ENCODE results near the gene APBB2.

APBB2 gene

GRCh38 chr4:41214136-41214824, at the start of gene APBB2:
TSS of gene APBB2 (minus strand) at chr4:41214542. CDS start at chr4:41033254, 181,288 bp downstream.
- no peak for DNase-seq (ENCODE audit: low read depth)

DNA sequence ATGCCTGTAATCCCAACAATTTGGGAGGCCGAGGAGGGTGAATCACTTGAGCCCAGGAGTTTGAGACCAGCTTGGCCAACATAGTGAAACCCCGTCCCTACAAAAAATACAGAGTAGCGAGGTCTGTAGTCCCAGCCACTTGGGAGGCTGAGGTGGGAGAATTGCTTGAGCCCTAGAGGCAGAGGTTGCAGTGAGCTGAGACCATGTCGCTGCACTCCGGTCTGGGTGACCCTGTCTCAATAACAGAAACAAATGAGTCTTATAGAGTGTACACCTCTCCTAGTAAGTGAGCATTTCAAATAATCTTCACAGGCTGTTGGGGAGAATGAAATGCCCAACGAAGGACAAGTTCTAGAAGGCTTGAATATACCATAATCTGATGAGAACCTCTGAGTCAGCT, 47.9 kb upstream of the APBB2 start:
- no peak for DNase-seq (ENCODE audit: low read depth)

GRCh38 chr4:41260116-41260733, 45.9 kb upstream of the APBB2 start:
- no peak for DNase-seq (ENCODE audit: low read depth)

- DNase-seq (ENCODE audit: low read depth), result no peak
Measured at GRCh38 chr4:41258783-41259182, 44.4 kb upstream of the APBB2 start.

GRCh38 chr4:41257906-41258305, 43.6 kb upstream of the APBB2 start:
- DNase-seq (ENCODE audit: low read depth), result no peak

- no peak for DNase-seq (ENCODE audit: low read depth)
Measured at GRCh38 chr4:41257257-41257901, 43.0 kb upstream of the APBB2 start.

DNA sequence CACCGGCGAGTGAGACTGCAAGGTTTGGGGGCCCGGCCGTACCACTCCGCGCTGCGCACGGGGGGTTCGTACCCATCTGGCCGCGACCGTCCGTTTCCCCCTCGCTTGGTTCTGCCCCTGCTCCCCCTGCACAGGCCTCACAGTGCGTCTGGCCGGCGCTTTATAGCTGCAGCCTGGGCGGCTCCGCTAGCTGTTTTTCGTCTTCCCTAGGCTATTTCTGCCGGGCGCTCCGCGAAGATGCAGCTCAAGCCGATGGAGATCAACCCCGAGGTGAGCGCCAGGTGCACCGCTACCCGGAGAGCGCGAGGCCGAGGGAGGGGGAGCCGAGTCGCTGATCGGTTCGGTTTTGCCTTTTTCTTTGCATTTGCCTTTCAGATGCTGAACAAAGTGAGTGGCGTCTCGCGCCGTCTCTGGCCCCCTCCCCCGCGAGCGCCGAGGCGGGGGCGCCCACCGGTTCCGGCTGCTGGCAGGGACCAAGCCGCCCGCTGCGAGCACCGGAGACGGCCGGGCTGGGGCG, 42.5 kb upstream of the APBB2 start, which contains the start of gene UCHL1:
TSS of gene UCHL1 (plus strand) at position 189 of the 517 bp plus-strand sequence. CDS start at position 238, 49 bp downstream.
- no peak for DNase-seq (ENCODE audit: low read depth)

DNA sequence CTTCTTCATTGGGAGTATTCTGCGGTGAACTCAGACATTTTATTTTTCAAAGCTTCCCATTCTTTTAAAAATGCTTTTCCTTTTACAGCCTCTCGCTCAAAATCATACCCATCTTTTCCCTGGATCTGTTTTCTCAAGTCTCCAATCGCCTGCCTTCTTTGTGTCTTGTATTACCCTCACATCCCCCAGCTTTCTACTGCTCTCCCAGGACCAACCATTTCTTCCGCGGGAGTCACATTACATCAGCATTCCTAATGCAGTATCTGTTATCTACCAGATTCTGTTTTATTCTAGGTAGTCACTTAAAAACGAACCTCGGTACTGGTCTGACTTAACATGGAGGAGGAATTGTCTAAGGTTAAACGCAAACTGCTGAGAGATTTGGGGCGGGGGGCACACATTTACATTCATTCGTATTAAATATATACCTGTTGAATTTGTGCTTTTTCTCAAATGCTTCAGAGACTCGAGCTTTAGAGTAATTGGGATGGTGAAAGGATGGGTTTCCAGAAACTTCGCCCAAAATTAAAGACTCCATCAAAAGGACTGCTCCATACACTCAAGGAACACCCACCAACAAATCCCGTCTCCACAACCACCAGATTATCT, 41.9 kb upstream of the APBB2 start:
- DNase-seq (ENCODE audit: low read depth), result no peak

GRCh38 chr4:41245983-41246382, 31.6 kb upstream of the APBB2 start:
- no peak for DNase-seq (ENCODE audit: low read depth)

GRCh38 chr4:41241919-41242318, 27.6 kb upstream of the APBB2 start:
- DNase-seq (ENCODE audit: low read depth), result no peak

DNA sequence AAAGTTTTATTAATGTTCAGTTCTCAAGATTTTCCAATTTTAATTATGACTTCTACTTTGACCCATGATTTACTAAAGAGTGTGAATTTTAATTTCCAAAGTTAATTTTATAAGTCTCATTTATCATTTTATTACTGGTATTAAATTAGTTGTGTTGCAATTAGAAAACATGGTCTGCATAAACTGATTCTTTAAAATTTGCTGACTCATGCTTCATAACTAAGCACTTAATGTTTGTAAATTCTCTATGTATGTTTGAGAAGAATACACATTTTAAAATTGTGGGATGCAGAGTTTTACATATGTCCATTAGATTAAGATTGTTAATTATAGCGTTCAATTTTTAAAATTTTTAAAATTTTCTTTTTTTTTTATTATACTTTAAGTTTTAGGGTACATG, 22.2 kb upstream of the APBB2 start:
- no peak for DNase-seq (ENCODE audit: low read depth)

DNA sequence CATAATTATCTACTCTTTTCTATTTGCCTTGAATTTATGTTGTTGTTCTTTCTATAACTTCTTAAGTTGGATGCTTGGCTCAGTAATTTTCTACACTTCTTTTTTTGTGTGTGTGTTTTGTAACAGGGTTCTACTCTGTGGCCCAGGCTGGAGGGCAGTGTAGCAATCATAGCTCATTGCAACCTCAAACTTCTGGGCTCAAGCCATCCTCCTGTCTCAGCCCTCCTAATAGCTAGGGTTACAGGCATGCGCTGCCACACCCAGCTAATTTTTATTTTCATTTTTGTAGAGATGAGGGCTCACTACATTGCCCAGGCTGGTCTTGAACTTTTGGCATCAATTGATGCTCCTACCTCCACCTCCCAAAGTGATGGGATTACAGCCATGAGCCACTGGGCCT, 21.7 kb upstream of the APBB2 start:
- DNase-seq (ENCODE audit: low read depth), result no peak

- DNase-seq (ENCODE audit: low read depth), result no peak
Measured at GRCh38 chr4:41232856-41233255, 18.5 kb upstream of the APBB2 start.

- DNase-seq (ENCODE audit: low read depth), result no peak
Measured at GRCh38 chr4:41232406-41232805, 18.1 kb upstream of the APBB2 start.

DNA sequence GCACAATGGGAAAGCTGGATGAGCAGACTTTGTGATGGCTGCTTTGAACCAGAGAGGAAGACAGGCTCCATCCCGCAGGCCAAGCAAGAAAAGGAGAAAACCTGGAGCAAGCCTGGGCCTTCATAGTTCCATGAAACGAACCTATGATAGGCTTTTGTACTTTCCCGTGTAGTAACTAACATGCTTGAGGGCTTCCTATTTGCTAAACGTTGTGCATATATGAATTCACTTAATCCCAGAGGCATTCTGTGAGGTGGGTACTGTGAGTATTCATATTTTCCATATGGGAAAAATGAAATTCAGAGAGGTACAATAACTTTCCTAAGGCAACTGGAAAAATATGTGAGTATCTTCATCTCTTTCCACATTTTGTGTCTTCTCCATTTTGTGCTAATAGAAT, 13.6 kb upstream of the APBB2 start:
- DNase-seq (ENCODE audit: low read depth), result no peak

GRCh38 chr4:41221850-41222645, 7.7 kb upstream of the APBB2 start:
- DNase-seq (ENCODE audit: low read depth), result no peak

GRCh38 chr4:41219421-41219950, 5.1 kb upstream of the APBB2 start:
- no peak for DNase-seq (ENCODE audit: low read depth)

DNA sequence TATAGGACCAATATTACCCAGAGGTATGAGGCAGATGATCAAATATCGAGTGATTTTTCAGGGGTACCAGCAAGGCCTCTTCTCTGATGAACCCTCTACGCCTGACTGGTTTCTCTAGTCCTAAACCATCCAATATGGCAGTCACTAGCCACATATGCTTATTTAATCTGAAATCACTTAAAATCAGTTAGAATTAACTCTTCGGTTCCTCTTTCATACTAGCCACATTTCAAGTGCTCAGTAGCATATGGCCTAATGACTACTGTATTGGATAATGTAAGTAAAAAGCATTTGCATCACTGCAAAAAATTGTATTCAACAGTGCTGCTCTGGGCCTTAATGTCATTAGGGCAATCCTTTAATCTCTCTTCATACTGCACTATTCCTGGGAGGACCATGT, 4.4 kb upstream of the APBB2 start:
- no peak for DNase-seq (ENCODE audit: low read depth)

DNA sequence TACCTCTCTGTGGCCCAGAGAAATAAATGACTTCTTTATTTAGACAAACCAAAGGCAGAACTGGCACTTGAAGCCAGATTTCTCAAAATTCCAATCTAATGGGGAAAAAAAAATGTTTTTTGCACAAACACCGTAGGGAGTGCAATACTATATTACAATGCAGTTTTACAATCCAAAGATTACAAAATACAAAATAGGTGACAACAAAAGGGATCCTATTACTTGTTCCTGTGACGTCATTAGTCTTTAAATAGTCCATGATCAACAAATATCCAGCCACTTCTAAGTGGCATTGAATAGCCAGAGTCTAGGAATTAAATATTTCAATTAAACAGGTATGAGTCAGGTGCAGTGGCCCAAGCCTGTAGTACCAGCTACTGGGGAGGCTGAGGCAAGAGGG, 3.0 kb upstream of the APBB2 start:
- no peak for DNase-seq (ENCODE audit: low read depth)

DNA sequence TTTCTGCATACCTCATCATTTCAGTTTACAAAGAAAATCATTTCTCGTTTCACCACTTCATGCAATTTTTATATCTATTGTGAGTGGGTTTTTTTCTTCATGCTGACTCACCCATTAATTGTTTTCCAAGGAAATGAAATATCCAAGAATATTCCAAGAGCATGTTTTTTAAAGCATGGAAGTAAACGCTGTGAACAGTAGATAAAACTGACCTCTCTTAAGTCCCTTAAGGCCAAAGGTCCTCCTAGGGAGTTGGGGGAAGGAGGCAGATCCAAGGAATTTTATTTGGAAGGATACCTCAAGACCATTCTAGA, 2.6 kb upstream of the APBB2 start:
- DNase-seq (ENCODE audit: low read depth), result no peak

GRCh38 chr4:41216294-41217019, 2.1 kb upstream of the APBB2 start:
- no peak for DNase-seq (ENCODE audit: low read depth)

All from stimulated activated CD8-positive, alpha-beta memory T cell treated with anti-CD3 and anti-CD28 coated beads, Interleukin-15, amount 100 ng/mL, for 1 hour (primary cell).